ENCODE measurements around the gene SPAG4.

The SPAG4 gene

DNA sequence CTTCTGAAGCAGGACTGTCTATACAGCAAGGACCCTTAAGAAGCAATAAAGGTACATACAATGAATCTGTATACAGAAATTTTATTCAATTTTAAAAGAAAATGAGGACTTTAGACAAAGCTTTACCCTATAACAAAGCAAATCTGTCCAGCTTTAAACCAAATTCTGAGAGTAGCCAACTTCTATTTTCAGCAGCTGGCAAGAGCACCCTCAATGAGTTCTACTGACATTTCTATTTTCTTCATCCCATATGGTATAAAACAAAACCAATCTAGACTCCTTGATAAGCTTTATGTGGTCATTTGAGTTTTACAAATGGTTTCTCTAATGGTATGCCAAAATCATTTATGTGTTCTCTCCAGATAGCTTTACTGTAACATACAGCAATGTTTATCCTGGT is 36.3 kb downstream of the SPAG4 start:
- no peak overlapping the region for H3K4me3 ChIP-seq
- H3K9me3 ChIP-seq, result no peaks in the 10 kb centered on the region
- H3K27ac ChIP-seq, result no peak overlapping the region
- H4K20me1 ChIP-seq, result peaks cover 100% of the 10 kb centered on the region
- no peak overlapping the region for H3K4me2 ChIP-seq
- peaks cover 63% of the 10 kb centered on the region for H3K36me3 ChIP-seq
- no peak overlapping the region for H3K9ac ChIP-seq
- H3K27me3 ChIP-seq, result no peaks in the 10 kb centered on the region
- TF ChIP-seq Cebpa-rat (IDR thresholded peaks at IDR 0.05), result no peak
- H3K4me1 ChIP-seq, result no peaks in the 10 kb centered on the region

DNA sequence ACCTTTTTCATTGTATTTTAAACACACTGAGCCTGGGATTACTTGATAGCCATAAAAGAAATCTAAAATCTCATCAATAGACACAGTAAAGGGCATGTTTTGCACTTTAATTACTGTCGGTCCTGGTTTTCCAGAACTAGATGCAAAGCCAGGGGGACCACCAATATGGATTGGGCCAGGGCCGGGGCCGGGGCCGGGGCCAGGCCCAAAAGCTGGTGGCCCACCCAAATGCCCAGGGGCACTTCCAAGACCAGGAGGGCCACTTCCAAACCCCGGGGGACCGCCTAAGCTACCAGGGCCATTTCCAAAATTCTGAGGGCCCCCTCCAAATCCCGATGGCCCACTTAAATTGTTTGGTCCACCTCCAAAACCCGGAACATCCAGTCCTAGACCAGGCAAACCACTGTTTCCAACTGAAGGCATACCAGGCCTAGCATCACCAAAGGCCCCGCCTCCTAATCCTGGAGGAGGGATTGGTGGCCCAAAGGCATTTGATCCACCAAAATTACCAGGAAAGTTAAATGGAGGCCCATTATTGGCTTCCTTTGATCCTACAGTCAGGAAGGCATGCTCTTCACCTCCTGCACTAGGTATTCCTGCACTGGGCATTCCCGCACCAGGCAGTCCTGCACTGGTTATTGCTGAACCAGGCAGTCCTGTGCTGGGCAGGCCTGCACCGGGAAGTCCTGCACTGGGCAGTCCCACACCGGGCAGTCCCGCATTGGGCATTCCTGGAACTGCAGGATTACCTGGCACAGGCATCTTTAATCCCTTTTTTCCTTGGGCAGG is 37.2 kb downstream of the SPAG4 start:
- H3K36me3 ChIP-seq, result peaks cover 72% of the 10 kb centered on the region
- H3K9ac ChIP-seq, result no peak overlapping the region
- H3K4me2 ChIP-seq, result no peak overlapping the region
- H3K4me3 ChIP-seq, result no peak overlapping the region
- no peaks in the 10 kb centered on the region for H3K9me3 ChIP-seq
- peaks cover 100% of the 10 kb centered on the region for H4K20me1 ChIP-seq
- TF ChIP-seq Cebpa-rat (IDR thresholded peaks at IDR 0.05), result no peak
- H3K4me1 ChIP-seq, result peaks cover 9% of the 10 kb centered on the region
- H3K27ac ChIP-seq, result no peak overlapping the region
- no peaks in the 10 kb centered on the region for H3K27me3 ChIP-seq

DNA sequence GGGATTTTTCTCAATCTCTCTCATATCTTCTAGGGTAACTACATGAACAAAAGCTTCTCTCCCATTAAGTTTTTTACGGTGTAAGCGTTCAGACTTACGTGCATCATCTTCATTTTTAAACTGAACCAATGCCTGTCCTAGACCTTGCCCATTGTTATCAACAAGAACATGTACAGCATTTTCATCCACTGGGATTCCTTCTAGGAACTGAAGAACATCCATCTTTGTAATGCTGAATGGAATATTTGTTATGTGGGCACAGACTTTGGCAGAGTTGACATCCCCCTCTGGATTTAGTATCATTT is 37.8 kb downstream of the SPAG4 start:
- Histone ChIP-seq H3K9me3 (no peaks in the 10 kb centered on the region), H3K36me3 (peaks cover 78% of the 10 kb centered on the region), H3K27ac (no peak overlapping the region), H3K4me2 (no peak overlapping the region), H4K20me1 (peaks cover 100% of the 10 kb centered on the region), H3K4me3 (no peak overlapping the region), H3K4me1 (peaks cover 10% of the 10 kb centered on the region), H3K27me3 (no peaks in the 10 kb centered on the region), H3K9ac (no peak overlapping the region)
- TF ChIP-seq Cebpa-rat (IDR thresholded peaks at IDR 0.05), result no peak

DNA sequence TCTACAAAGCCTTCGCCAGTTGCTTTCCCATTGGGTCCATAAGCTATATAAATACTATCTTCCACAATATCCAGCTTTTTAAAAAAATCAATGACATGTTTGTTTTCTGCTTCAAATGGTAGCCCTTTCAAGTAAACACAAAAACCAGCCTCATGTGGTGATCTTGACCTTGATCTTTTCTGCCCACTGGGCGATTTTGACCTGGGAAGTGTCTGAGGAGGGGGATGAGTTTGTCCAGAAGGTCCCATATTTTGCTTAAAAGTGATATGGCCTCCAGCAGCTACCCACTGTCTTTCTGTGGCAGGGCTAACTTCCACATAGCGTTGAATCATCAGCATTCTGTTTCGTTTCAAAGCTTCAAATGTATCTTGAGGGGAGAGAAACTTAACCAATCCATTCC is 38.3 kb downstream of the SPAG4 start:
- Histone ChIP-seq H3K4me3 (no peak overlapping the region), H4K20me1 (peaks cover 100% of the 10 kb centered on the region), H3K4me1 (peaks cover 10% of the 10 kb centered on the region), H3K27ac (no peak overlapping the region), H3K36me3 (peaks cover 80% of the 10 kb centered on the region), H3K9ac (no peak overlapping the region), H3K9me3 (no peaks in the 10 kb centered on the region), H3K4me2 (no peak overlapping the region), H3K27me3 (no peaks in the 10 kb centered on the region)
- no peak for TF ChIP-seq Cebpa-rat (IDR thresholded peaks at IDR 0.05)

DNA sequence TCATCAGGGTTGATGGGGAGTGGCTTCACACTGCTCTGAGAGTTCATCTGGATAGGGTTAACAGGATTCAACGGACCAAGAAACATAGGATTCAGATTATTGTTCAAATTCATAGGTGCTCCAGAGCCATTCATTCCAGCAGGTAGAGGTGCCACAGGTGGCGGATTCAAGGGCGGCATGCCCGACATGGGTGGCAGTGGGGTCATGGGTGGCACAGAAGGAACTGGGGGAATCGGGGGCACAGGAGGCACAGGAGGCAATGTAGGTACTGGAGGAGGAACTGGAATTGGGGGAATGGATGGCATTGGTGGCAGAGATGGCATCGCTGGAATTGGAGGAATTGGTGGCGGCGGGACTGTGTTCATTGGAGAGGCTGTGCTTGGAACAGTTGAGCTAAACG is 38.8 kb downstream of the SPAG4 start:
- Histone ChIP-seq H3K27ac (no peak overlapping the region), H3K27me3 (no peaks in the 10 kb centered on the region), H3K36me3 (peaks cover 80% of the 10 kb centered on the region), H3K4me2 (no peak overlapping the region), H3K9ac (no peak overlapping the region), H3K4me1 (peaks cover 10% of the 10 kb centered on the region), H3K9me3 (no peaks in the 10 kb centered on the region), H3K4me3 (no peak overlapping the region), H4K20me1 (peaks cover 100% of the 10 kb centered on the region)
- no peak for TF ChIP-seq Cebpa-rat (IDR thresholded peaks at IDR 0.05)

DNA sequence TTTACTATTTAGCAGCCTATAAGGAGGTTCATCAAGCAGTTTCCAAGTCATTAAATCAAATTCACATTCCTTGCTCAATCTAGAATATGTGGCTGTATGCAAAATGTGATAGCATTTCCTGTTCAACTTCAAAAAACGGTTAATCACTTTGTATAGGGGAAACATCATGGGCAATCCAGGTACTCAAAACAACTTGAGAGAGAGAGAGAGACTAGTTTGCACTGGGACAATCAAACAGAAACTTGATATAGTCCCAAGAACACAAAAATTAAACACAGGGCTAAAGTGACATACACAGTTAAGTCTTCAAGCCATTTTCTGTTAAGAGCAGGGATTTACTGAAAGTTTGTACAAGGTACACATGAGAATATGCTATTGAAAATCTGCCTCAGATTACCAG is 41.6 kb downstream of the SPAG4 start:
- no peak for TF ChIP-seq Cebpa-rat (IDR thresholded peaks at IDR 0.05)
- no peaks in the 10 kb centered on the region; the same call in 1 of the 2 replicates for H3K9me3 ChIP-seq
- H4K20me1 ChIP-seq, result peaks cover 100% of the 10 kb centered on the region
- peaks cover 36% of the 10 kb centered on the region for H3K4me1 ChIP-seq
- no peak overlapping the region for H3K4me2 ChIP-seq
- no peaks in the 10 kb centered on the region for H3K27me3 ChIP-seq
- peaks cover 69% of the 10 kb centered on the region for H3K36me3 ChIP-seq
- no peak overlapping the region for H3K4me3 ChIP-seq
- no peak overlapping the region for H3K9ac ChIP-seq
- no peak overlapping the region for H3K27ac ChIP-seq

DNA sequence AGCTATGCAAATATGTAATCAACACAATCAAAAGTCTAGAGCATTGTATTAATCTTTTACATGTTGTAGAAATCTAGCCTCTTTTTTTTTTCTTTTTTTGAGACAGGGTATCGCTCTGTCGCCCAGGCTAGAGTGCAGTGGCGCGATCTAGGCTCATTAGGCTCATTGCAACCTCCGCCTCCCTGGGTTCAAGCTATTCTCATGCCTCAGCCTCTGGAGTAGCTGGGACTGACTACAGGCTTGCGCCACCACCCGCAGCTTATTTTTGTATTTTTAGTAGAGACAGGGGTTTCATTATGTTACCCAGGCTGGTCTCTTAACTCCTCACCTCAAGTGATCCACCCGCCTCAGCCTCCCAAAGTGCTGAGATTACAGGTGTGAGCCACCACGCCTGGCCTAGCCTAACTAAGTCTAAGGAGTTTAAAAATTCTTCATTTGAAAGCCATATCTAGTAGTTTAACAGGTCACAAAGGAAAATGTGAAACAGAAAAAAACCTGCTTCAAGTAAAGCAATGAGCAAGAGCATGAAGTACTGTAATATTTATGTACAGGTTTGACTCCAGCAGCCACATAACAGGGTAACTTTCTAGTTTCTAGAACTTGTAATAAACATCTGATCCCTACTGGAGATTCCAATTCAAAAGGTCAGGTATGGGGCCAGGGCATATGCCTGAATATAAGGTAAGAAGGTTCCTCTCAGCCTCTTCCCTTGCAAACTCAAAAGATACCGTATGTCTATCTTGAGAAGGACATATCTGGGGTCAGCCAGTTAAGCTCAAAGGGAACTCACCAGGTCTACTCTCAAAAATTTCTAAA is 44.7 kb downstream of the SPAG4 start:
- Histone ChIP-seq H3K9me3 (no peaks in the 10 kb centered on the region; the same call in 1 of the 2 replicates), H3K4me3 (no peak overlapping the region), H3K4me2 (peak overlapping the region; percentile 95), H3K27me3 (no peaks in the 10 kb centered on the region), H3K4me1 (peaks cover 53% of the 10 kb centered on the region), H3K36me3 (peaks cover 39% of the 10 kb centered on the region), H3K27ac (no peak overlapping the region), H3K9ac (no peak overlapping the region), H4K20me1 (peaks cover 91% of the 10 kb centered on the region)
- no peak for TF ChIP-seq Cebpa-rat (IDR thresholded peaks at IDR 0.05)

DNA sequence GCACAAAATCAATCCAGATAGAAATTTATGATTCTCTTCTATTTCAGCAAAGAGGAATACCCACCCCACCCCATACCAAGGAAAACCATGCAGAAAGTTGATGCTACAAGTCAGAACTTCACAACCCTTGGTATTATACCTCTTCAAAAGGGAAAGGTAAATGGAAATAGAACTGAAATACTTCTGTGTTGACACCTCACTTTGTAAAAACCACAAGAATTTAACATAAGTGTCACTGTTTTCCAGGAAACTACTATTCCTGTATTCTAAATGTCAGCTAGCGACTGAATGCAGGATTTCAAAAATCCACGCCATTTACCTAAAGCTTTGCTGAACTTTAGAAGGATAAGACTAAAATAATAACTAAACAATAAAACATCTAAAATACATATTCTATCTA is 45.4 kb downstream of the SPAG4 start:
- H3K36me3 ChIP-seq, result peaks cover 33% of the 10 kb centered on the region
- H3K9ac ChIP-seq, result no peak overlapping the region
- H3K4me3 ChIP-seq, result no peak overlapping the region
- TF ChIP-seq Cebpa-rat (IDR thresholded peaks at IDR 0.05), result no peak
- peak overlapping the region; percentile 95 for H3K4me2 ChIP-seq
- H3K27ac ChIP-seq, result no peak overlapping the region
- peaks cover 84% of the 10 kb centered on the region for H4K20me1 ChIP-seq
- no peaks in the 10 kb centered on the region; the same call in 1 of the 2 replicates for H3K9me3 ChIP-seq
- H3K27me3 ChIP-seq, result no peaks in the 10 kb centered on the region
- H3K4me1 ChIP-seq, result peaks cover 53% of the 10 kb centered on the region

DNA sequence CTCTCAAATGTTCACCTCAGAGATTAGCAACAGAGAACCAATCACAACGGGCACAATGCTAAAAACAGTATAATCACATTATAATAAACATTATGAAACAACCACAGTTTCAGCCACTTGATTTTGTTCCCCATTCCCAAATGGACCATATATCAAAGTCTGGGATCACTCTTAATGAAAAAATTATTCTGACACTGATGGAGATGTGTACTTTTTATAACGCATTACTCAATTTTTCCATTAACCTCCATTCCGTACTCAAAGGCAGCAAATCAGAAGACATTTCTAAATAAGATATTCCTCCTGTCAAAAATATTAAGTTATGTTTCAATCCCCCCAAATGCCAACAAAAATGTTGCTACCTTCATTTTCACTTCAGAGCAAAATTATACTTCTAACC is 46.3 kb downstream of the SPAG4 start:
- H4K20me1 ChIP-seq, result peaks cover 76% of the 10 kb centered on the region
- H3K9ac ChIP-seq, result no peak overlapping the region

DNA sequence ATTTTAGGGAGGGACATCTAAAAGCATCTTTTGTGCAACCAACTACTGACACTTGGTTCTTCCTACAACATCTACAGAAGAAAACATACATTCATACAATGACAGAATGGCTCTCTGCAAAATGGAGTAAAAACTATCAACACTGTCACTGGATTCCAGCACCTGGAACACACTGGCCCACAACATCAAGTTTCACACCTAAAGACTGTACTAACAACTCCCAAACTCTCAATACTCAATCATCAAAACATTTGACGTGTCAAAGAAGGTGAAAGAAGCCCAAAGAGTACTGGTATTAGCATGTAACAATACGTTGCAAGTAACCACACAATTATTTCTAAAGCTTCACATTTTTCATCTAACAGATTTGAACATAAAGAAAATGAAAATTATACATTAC is 46.9 kb downstream of the SPAG4 start:
- peak overlapping the region; percentile 22; the same call in 1 of the 2 replicates for H3K9ac ChIP-seq
- no peak for TF ChIP-seq Cebpa-rat (IDR thresholded peaks at IDR 0.05)
- peaks cover 22% of the 10 kb centered on the region; the same call in 1 of the 2 replicates for H3K36me3 ChIP-seq
- peaks cover 69% of the 10 kb centered on the region for H4K20me1 ChIP-seq
- H3K9me3 ChIP-seq, result no peaks in the 10 kb centered on the region; the same call in 1 of the 2 replicates
- no peak overlapping the region for H3K27ac ChIP-seq
- peak overlapping the region; percentile 76 for H3K4me3 ChIP-seq
- H3K4me2 ChIP-seq, result peak overlapping the region; percentile 95
- peaks cover 47% of the 10 kb centered on the region for H3K4me1 ChIP-seq
- no peaks in the 10 kb centered on the region for H3K27me3 ChIP-seq

More for the DNA sequence above, 46.3 kb downstream of the SPAG4 start:
- Histone ChIP-seq H3K27ac (no peak overlapping the region), H3K4me2 (peak overlapping the region; percentile 95), H3K36me3 (peaks cover 24% of the 10 kb centered on the region), H3K9me3 (no peaks in the 10 kb centered on the region; the same call in 1 of the 2 replicates), H3K4me1 (peaks cover 53% of the 10 kb centered on the region), H3K4me3 (peak overlapping the region; percentile 76; the same call in 1 of the 2 replicates), H3K27me3 (no peaks in the 10 kb centered on the region)
- TF ChIP-seq Cebpa-rat (IDR thresholded peaks at IDR 0.05), result no peak

Data from BLaER1 (cell line).